ENCODE measurements around the gene FADS1. TPM values are rescaled to one million over a fixed set of nuclear protein-coding genes. Genes with fewer than 3 reads are reported as not detected.
A peak's percentile ranks its signal among the peaks of the same experiment; 100 is the strongest.

The FADS1 gene
- total and polyA plus RNA-seq, 4 donors = 11.8 to 61.1 (median 32.0) TPM

DNA sequence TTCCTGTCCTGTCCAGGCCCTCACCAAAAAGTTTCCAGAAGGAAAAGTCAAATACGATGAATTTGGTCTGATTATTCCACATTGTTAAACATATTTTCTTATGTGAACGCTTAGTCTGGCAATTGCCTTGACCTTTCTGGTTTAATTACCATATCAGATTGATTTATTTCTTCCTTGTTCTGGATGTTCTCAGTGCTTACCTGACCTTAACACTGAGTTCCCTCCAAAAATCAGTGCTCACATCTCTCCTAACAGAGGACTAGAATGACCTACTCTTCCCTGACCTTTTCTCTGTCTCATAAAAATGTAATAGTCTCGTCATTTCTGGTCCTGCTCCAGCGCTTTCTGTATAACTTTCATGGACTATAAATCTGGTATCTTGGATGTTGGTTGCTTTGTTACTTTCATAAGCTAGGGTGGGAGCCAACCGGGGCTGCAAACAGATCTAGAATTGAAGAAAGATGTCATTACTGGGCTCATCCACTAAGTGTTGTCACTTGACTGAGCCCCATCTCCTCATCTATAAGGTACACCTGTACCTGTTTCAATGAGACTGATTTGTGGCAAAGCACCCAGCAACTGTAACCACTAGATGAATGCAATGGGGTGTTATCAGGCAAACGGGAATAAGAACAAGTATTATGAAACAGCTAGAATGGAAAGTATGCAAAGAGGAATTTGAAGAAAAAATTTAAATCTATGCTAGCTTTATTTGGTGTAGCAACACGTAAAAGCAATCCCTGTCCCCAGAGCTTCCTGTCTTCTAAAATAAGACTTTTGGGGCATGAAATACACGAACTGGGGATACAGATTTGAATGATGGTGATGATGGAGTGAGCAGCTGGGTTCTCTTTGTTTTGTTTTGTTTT, 13.7 kb upstream of the FADS1 start:
- ATAC-seq (ENCODE audit: low FRiP score) (no peak), DNase-seq (peak in 1 of 2 donors; percentile 24)
- Histone ChIP-seq H3K27me3 (ENCODE audit: control insufficient read depth in 1 of 2, insufficient read depth in 2 of 2, low read length in 1 of 2) (no peaks in the 10 kb centered on the region), H3K36me3 (ENCODE audit: control insufficient read depth in 1 of 2, insufficient read depth in 2 of 2, low read length in 1 of 2) (no peaks in the 10 kb centered on the region), H3K9me3 (ENCODE audit: control insufficient read depth, low read length) (no peaks in the 10 kb centered on the region), H3K4me1 (ENCODE audit: control insufficient read depth in 1 of 2, insufficient read depth in 2 of 2, low read length in 2 of 2) (no peaks in the 10 kb centered on the region), H3K4me3 (ENCODE audit: low read length in 2 of 2) (no peak overlapping the region), H3K27ac (ENCODE audit: low read depth in 1 of 2, low read length in 2 of 2) (peak overlapping the region; percentile 88 to 93)
- intact Hi-C loops (cut with DNase I) = no loop called here
- 10 to 14% methylated on average over 8 of the region's 8 CpGs for WGBS, 2 donors

DNA sequence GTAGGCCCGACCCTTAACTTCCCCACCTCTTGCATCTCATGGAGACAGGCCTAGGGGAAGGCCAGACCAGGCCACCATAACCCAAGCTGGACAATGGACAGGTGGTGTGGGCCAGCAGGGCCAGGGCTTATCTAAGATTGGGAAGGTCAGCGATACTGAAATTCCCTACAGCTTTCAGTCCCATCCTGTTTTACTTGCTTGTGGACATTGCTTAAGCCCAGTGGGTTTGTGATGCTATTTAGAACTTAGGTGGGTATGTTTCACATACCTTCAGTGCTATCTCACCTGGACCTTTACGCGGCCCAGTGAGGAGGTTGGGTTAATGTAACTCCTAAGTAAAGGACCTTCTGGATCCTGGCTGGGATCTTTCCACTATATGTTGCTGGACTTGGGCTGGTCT, 13.0 kb upstream of the FADS1 start:
- peak in 1 of 2 donors; percentile 44 for DNase-seq
- Histone ChIP-seq H3K9me3 (ENCODE audit: control insufficient read depth, low read length) (no peaks in the 10 kb centered on the region), H3K4me1 (ENCODE audit: control insufficient read depth in 1 of 2, insufficient read depth in 2 of 2, low read length in 2 of 2) (no peaks in the 10 kb centered on the region), H3K27me3 (ENCODE audit: control insufficient read depth in 1 of 2, insufficient read depth in 2 of 2, low read length in 1 of 2) (no peaks in the 10 kb centered on the region), H3K27ac (ENCODE audit: low read depth in 1 of 2, low read length in 2 of 2) (peak overlapping the region; percentile 48 to 88), H3K4me3 (ENCODE audit: low read length in 2 of 2) (peak overlapping the region in 1 of 2 donors; percentile 12), H3K36me3 (ENCODE audit: control insufficient read depth in 1 of 2, insufficient read depth in 2 of 2, low read length in 1 of 2) (no peaks in the 10 kb centered on the region)
- intact Hi-C loops (cut with DNase I) = loop anchor here in 1 of 2 donors (5.0 kb wide), 1 partner anchor 62 kb away; the partner anchor contains the start of gene FADS3
- 47 to 64% methylated on average over 4 of the region's 4 CpGs for WGBS, 2 donors
- ATAC-seq (ENCODE audit: low FRiP score) = no peak

DNA sequence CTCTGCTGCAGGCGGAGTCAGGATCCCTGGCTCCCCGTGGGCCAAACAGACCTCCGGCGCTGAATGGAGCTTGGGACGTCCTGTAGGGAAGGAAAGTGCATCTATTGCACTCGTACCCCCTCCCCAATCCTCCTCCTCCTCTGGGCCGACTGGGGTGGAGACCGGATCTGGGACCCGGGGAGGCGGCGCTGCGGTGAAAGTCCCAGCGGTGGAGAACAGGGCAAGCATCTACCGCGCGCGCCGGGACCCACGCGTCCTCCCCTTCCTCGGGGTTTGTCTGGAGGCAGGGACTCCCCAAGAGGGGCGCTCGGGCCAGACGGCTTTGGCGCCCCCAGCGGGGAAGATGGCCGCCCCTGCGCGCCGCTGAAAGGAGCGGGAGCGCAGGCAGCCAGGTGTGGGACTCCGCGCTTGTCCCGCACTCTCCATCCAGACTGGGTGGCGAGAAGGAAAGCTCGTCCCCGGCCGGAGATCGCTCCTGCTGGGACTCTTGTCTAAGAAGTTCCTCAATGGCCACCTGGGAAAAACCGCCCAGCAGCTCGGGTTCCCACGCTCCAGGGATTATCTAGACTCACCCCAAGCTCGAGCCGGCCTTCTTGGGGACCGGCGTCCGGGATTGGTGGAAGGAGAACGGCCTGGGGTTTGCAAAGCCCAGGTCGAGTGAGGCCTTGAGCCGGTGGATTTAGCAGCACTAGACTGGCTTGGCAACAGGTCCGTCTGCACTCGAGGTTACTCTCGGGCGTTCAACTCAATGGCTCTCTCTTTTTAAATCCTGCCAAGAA, 12.0 kb upstream of the FADS1 start:
- Histone ChIP-seq H3K4me3 (ENCODE audit: low read length in 2 of 2) (peak overlapping the region; percentile 61 to 67), H3K4me1 (ENCODE audit: control insufficient read depth in 1 of 2, insufficient read depth in 2 of 2, low read length in 2 of 2) (no peaks in the 10 kb centered on the region), H3K36me3 (ENCODE audit: control insufficient read depth in 1 of 2, insufficient read depth in 2 of 2, low read length in 1 of 2) (no peaks in the 10 kb centered on the region), H3K9me3 (ENCODE audit: control insufficient read depth, low read length) (no peaks in the 10 kb centered on the region), H3K27ac (ENCODE audit: low read depth in 1 of 2, low read length in 2 of 2) (peak overlapping the region; percentile 48 to 88), H3K27me3 (ENCODE audit: control insufficient read depth in 1 of 2, insufficient read depth in 2 of 2, low read length in 1 of 2) (no peaks in the 10 kb centered on the region)
- WGBS, 2 donors = 0 to 1% methylated on average over 53 to 55 of the region's 55 CpGs
- peak; percentile 55 for ATAC-seq (ENCODE audit: low FRiP score)
- DNase-seq = peak; percentile 64 to 79
- intact Hi-C loops (cut with DNase I) = loop anchor here in 1 of 2 donors (5.0 kb wide), 1 partner anchor 63 kb away; the partner anchor contains the start of gene FADS3

DNA sequence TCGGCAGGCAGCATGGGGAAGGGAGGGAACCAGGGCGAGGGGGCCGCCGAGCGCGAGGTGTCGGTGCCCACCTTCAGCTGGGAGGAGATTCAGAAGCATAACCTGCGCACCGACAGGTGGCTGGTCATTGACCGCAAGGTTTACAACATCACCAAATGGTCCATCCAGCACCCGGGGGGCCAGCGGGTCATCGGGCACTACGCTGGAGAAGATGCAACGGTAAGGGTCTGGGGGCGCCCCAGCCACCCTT, 11.5 kb upstream of the FADS1 start:
- H3K9me3 ChIP-seq (ENCODE audit: control insufficient read depth, low read length) = no peaks in the 10 kb centered on the region
- 0% methylated on average over 16 of the region's 16 CpGs for WGBS, 2 donors
- no peak for ATAC-seq (ENCODE audit: low FRiP score)
- no peaks in the 10 kb centered on the region for H3K4me1 ChIP-seq (ENCODE audit: control insufficient read depth in 1 of 2, insufficient read depth in 2 of 2, low read length in 2 of 2)
- peak overlapping the region; percentile 48 to 88 for H3K27ac ChIP-seq (ENCODE audit: low read depth in 1 of 2, low read length in 2 of 2)
- intact Hi-C loops (cut with DNase I) = loop anchor here in 1 of 2 donors (5.0 kb wide), 1 partner anchor 64 kb away; the partner anchor contains the start of gene FADS3
- DNase-seq = no peak
- no peaks in the 10 kb centered on the region for H3K36me3 ChIP-seq (ENCODE audit: control insufficient read depth in 1 of 2, insufficient read depth in 2 of 2, low read length in 1 of 2)
- peak overlapping the region; percentile 61 to 67 for H3K4me3 ChIP-seq (ENCODE audit: low read length in 2 of 2)
- H3K27me3 ChIP-seq (ENCODE audit: control insufficient read depth in 1 of 2, insufficient read depth in 2 of 2, low read length in 1 of 2) = no peaks in the 10 kb centered on the region

DNA sequence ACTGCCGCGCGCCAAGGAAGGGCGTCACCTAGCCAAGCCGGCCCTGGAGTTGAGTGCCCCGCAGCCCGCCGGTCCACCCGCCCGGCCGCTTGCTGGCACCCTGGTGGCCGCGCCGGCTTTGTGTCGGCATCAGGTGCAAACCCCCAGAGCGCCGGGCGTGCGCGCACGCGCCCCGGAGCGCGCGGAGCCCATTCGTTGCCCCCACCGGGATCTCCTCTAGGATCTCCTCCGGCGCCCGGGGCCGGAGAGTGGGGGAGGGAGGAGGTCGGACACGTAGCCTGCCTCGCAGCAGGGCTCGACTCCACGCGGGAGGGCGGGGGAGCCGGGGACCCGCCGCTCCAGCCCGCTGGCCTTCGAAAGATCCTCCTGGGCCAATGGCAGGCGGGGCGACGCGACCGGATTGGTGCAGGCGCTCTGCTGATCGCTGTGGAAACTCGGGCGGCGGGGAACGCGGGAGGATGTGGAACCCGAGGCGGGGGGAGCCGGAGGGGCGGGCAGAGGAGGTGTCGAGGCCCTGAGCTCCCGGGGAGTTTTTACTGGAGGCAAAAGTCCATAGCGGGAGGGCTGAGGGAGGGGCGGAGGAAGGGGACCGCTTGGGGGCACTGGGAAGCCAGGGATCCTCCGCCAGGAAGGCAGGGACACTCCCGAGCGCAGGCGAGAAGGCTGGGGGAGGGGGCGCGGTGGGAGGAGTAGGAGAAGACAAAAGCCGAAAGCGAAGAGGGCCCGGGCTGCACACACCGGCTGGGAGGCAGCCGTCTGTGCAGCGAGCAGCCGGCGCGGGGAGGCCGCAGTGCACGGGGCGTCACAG, 11.0 kb upstream of the FADS1 start, which contains the start of gene FADS2:
FADS2 (plus strand) TSS at position 730 of the 808 bp plus-strand sequence. CDS start 91 bp downstream, outside the sequence.
- ATAC-seq (ENCODE audit: low FRiP score) (peak; percentile 89), DNase-seq (peak; percentile 98 to 99)
- no peaks in the 10 kb centered on the region for H3K36me3 ChIP-seq (ENCODE audit: control insufficient read depth in 1 of 2, insufficient read depth in 2 of 2, low read length in 1 of 2)
- no peaks in the 10 kb centered on the region for H3K27me3 ChIP-seq (ENCODE audit: control insufficient read depth in 1 of 2, insufficient read depth in 2 of 2, low read length in 1 of 2)
- H3K27ac ChIP-seq (ENCODE audit: low read depth in 1 of 2, low read length in 2 of 2) = peak within 1 kb of the TSS; percentile 48 to 88
- 0 to 1% methylated on average over 74 to 83 of the region's 83 CpGs for WGBS, 2 donors
- H3K9me3 ChIP-seq (ENCODE audit: control insufficient read depth, low read length) = no peaks in the 10 kb centered on the region
- intact Hi-C loops (cut with DNase I) = loop anchor here in 1 of 2 donors (5.0 kb wide), 1 partner anchor 65 kb away; the partner anchor contains the start of gene FADS3
- no peaks in the 10 kb centered on the region for H3K4me1 ChIP-seq (ENCODE audit: control insufficient read depth in 1 of 2, insufficient read depth in 2 of 2, low read length in 2 of 2)
- peak within 1 kb of the TSS; percentile 61 to 67 for H3K4me3 ChIP-seq (ENCODE audit: low read length in 2 of 2)

DNA sequence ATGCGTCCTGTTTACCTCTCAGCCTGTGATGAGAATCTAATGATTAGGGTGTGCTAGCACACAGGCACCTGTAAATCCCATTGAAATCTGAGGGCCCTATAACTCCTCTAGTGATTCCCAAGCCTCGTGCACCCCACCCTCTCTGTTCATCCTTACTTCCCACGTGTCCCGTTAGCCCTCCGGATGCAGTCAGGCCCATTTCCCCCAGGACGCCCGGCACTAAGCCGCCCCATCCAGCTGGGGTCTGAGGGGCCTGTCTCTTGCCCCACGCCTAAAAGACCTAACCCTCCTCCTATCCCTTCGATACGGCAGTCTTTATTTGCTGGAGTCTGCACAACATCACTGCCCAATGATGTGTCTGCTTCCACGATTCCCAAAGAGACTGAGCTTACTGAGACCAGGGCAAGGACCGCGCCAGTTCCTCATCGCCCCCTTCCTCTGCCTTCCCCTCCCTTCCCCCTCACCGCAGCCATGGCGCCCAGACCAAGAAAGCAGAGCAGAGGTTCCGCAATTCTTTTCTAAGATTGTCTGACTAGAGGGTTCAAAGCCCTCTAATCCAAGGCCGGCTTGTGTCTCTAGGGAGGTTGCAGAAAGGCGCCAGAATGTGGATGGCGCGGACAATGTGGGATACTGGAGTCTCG, 10.2 kb upstream of the FADS1 start:
- Histone ChIP-seq H3K27me3 (ENCODE audit: control insufficient read depth in 1 of 2, insufficient read depth in 2 of 2, low read length in 1 of 2) (no peaks in the 10 kb centered on the region), H3K36me3 (ENCODE audit: control insufficient read depth in 1 of 2, insufficient read depth in 2 of 2, low read length in 1 of 2) (no peaks in the 10 kb centered on the region), H3K27ac (ENCODE audit: low read depth in 1 of 2, low read length in 2 of 2) (peak overlapping the region; percentile 31 to 69), H3K4me1 (ENCODE audit: control insufficient read depth in 1 of 2, insufficient read depth in 2 of 2, low read length in 2 of 2) (no peaks in the 10 kb centered on the region), H3K4me3 (ENCODE audit: low read length in 2 of 2) (peak overlapping the region; percentile 45 to 64), H3K9me3 (ENCODE audit: control insufficient read depth, low read length) (no peaks in the 10 kb centered on the region)
- intact Hi-C loops (cut with DNase I) = loop anchor here in 1 of 2 donors (5.0 kb wide), 1 partner anchor 65 kb away; the partner anchor contains the start of gene FADS3
- ATAC-seq (ENCODE audit: low FRiP score) = no peak
- DNase-seq = peak in 1 of 2 donors; percentile 67
- 15% methylated on average over 23 of the region's 23 CpGs for WGBS, 2 donors

DNA sequence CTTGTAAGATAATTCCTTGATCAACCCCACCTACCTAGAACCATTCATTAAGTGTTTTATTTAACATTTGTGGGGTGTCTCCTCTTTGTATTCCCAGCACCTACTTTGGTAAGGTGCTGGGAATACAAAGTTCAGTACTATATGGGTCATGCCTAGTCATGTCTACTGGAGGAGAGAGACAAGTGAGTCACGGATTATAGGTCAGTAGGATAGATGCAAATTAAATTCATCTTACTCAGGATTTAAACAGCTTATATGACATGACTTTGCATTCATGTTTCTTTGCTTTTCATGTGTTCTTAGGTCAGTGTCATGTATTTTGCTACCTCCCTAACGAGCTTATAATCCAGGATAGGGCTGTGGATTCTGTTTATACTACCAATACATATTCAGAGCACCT, 3.4 kb upstream of the FADS1 start:
- H3K9me3 ChIP-seq (ENCODE audit: control insufficient read depth, low read length) = no peaks in the 10 kb centered on the region
- no peaks in the 10 kb centered on the region for H3K27me3 ChIP-seq (ENCODE audit: control insufficient read depth in 1 of 2, insufficient read depth in 2 of 2, low read length in 1 of 2)
- no peak for ATAC-seq (ENCODE audit: low FRiP score)
- intact Hi-C loops (cut with DNase I) = no loop called here
- DNase-seq = no peak
- whole genome bisulfite sequencing, 2 donors = 95 to 96% methylated on average over 2 of the region's 2 CpGs
- H3K27ac ChIP-seq (ENCODE audit: low read depth in 1 of 2, low read length in 2 of 2) = no peak overlapping the region
- no peak overlapping the region for H3K4me3 ChIP-seq (ENCODE audit: low read length in 2 of 2)
- no peaks in the 10 kb centered on the region for H3K4me1 ChIP-seq (ENCODE audit: control insufficient read depth in 1 of 2, insufficient read depth in 2 of 2, low read length in 2 of 2)
- H3K36me3 ChIP-seq (ENCODE audit: control insufficient read depth in 1 of 2, insufficient read depth in 2 of 2, low read length in 1 of 2) = no peaks in the 10 kb centered on the region
